ENCODE data around the gene CBL.

Gene CBL

GRCh38 chr11:119347242-119347641, 141.1 kb downstream of the CBL start:
- CTCF ChIA-PET, result interaction anchor here (1.3 to 14.1 kb wide), 7 partner anchors 8 to 128 kb away, joined by 7 to 358 read pairs (median 14); partner anchors contain the start of genes C1QTNF5 and USP2
- no peak for TF ChIP-seq CTCF (IDR thresholded peaks at IDR 0.05; ENCODE audit: insufficient read depth, low read length, missing control alignments)
- POLR2A ChIA-PET, result no interaction called here
- no peak overlapping the region for H3K4me3 ChIP-seq (ENCODE audit: low read depth, low read length)
- no peak for DNase-seq (ENCODE audit: low read depth, low spot score)

GRCh38 chr11:119347940-119348605, 141.9 kb downstream of the CBL start:
- CTCF ChIA-PET, result interaction anchor here (1.2 to 14.1 kb wide), 8 partner anchors 9 to 142 kb away, joined by 4 to 358 read pairs (median 12); partner anchors contain the start of genes C1QTNF5, CBL and USP2
- POLR2A ChIA-PET, result no interaction called here
- no peak for TF ChIP-seq CTCF (IDR thresholded peaks at IDR 0.05; ENCODE audit: insufficient read depth, low read length, missing control alignments)
- H3K4me3 ChIP-seq (ENCODE audit: low read depth, low read length), result no peak overlapping the region
- DNase-seq (ENCODE audit: low read depth, low spot score), result no peak

- H3K4me3 ChIP-seq (ENCODE audit: low read depth, low read length), result no peak overlapping the region
- no peak for TF ChIP-seq CTCF (IDR thresholded peaks at IDR 0.05; ENCODE audit: insufficient read depth, low read length, missing control alignments)
- POLR2A ChIA-PET, result no interaction called here
- CTCF ChIA-PET, result interaction anchor here (1.4 to 7.6 kb wide), 2 partner anchors 11 to 25 kb away, joined by 7 to 123 read pairs; partner anchors contain the start of gene C1QTNF5
- no peak for DNase-seq (ENCODE audit: low read depth, low spot score)
These were observed 144.2 kb downstream of the CBL start for GRCh38 chr11:119350302-119350701.

- ChIA-PET POLR2A (no interaction called here), CTCF (interaction anchor here (1.4 to 7.6 kb wide), 3 partner anchors 12 to 126 kb away, joined by 7 to 123 read pairs (median 10); partner anchors contain the start of gene C1QTNF5)
- H3K4me3 ChIP-seq (ENCODE audit: low read depth, low read length), result no peak overlapping the region
- no peak for TF ChIP-seq CTCF (IDR thresholded peaks at IDR 0.05; ENCODE audit: insufficient read depth, low read length, missing control alignments)
- no peak for DNase-seq (ENCODE audit: low read depth, low spot score)
These were observed 145.1 kb downstream of the CBL start for GRCh38 chr11:119351232-119351631.

- no peak for DNase-seq (ENCODE audit: low read depth, low spot score)
- TF ChIP-seq CTCF (IDR thresholded peaks at IDR 0.05; ENCODE audit: insufficient read depth, low read length, missing control alignments), result no peak
- no peak overlapping the region for H3K4me3 ChIP-seq (ENCODE audit: low read depth, low read length)
- CTCF ChIA-PET, result interaction anchor here (0.6 to 7.6 kb wide), 10 partner anchors 9 to 124 kb away, joined by 3 to 123 read pairs (median 10); partner anchors contain the start of genes C1QTNF5 and USP2
- POLR2A ChIA-PET, result no interaction called here
These were observed 146.7 kb downstream of the CBL start for GRCh38 chr11:119352857-119353260.

GRCh38 chr11:119355091-119355843, 149.1 kb downstream of the CBL start:
- POLR2A ChIA-PET, result interaction anchor here (1.2 to 1.4 kb wide), 2 partner anchors 17 to 78 kb away, joined by 4 to 11 read pairs; no protein-coding TSS in a partner anchor
- CTCF ChIA-PET, result interaction anchor here (0.8 to 5.1 kb wide), 29 partner anchors 11 to 724 kb away, joined by 3 to 365 read pairs (median 8); partner anchors contain the start of genes C1QTNF5, CBL, MFRP and RNF26

More at GRCh38 chr11:119355091-119355843, 149.1 kb downstream of the CBL start:
- TF ChIP-seq CTCF (IDR thresholded peaks at IDR 0.05; ENCODE audit: insufficient read depth, low read length, missing control alignments), result no peak
- no peak for DNase-seq (ENCODE audit: low read depth, low spot score)
- no peak overlapping the region for H3K4me3 ChIP-seq (ENCODE audit: low read depth, low read length)
